HG02678 (cell line): ENCODE measurements around the gene E2F6.
"Not testable (repeated sequence)": the region's sequence is repeated elsewhere in the genome, so short reads cannot be mapped to it uniquely, and the experiment has no call there.

Experiments
- ATAC-seq: cut with Tn5 transposase; IDR thresholded peaks from one replicate; pipeline ENCODE4 v1.9.1; 2021; ENCODE audit warnings: mild to moderate bottlenecking, moderate library complexity; ENCODE audit not compliant: unreplicated experiment

E2F6 gene

GRCh38 chr2:11416931-11417330, 49.0 kb downstream of the E2F6 start:
- no peak for ATAC-seq

GRCh38 chr2:11416186-11416585, 49.8 kb downstream of the E2F6 start:
- no peak for ATAC-seq

GRCh38 chr2:11414372-11415124, 51.4 kb downstream of the E2F6 start:
- no peak for ATAC-seq

GRCh38 chr2:11412449-11412810, 53.5 kb downstream of the E2F6 start:
- ATAC-seq, result no peak

GRCh38 chr2:11411768-11412448, 54.1 kb downstream of the E2F6 start:
- no peak for ATAC-seq

GRCh38 chr2:11411244-11411643, 54.7 kb downstream of the E2F6 start:
- no peak for ATAC-seq

GRCh38 chr2:11410101-11410500, 55.9 kb downstream of the E2F6 start:
- ATAC-seq, result no peak

GRCh38 chr2:11409572-11409959, 56.4 kb downstream of the E2F6 start:
- no peak for ATAC-seq

GRCh38 chr2:11408959-11409571, 56.9 kb downstream of the E2F6 start:
- ATAC-seq, result no peak

GRCh38 chr2:11407413-11407812, 58.5 kb downstream of the E2F6 start:
- no peak for ATAC-seq

- no peak for ATAC-seq
Measured at GRCh38 chr2:11406958-11407381, 59.0 kb downstream of the E2F6 start.

- no peak for ATAC-seq
Measured at GRCh38 chr2:11406267-11406957, 59.5 kb downstream of the E2F6 start.

GRCh38 chr2:11405599-11406266, 60.2 kb downstream of the E2F6 start:
- no peak for ATAC-seq

GRCh38 chr2:11405074-11405406, 60.9 kb downstream of the E2F6 start:
- not testable (repeated sequence) for ATAC-seq

- no peak for ATAC-seq
Measured at GRCh38 chr2:11404376-11405073, 61.4 kb downstream of the E2F6 start.

- ATAC-seq, result no peak
Measured at GRCh38 chr2:11402436-11402835, 63.5 kb downstream of the E2F6 start.

- no peak for ATAC-seq
Measured at GRCh38 chr2:11399438-11399762, 66.6 kb downstream of the E2F6 start.

GRCh38 chr2:11398750-11399437, 67.1 kb downstream of the E2F6 start:
- no peak for ATAC-seq

- no peak for ATAC-seq
Measured at GRCh38 chr2:11397513-11397912, 68.4 kb downstream of the E2F6 start.
